RWPE2 (cell line): ENCODE results near the gene MRPS18A.

ENCODE experiments used
- ATAC-seq: fragments of 200-7000 bp; cut with Tn5 transposase; 3 replicates; pipeline ENCODE4 v1.9.1; 2021; ENCODE audit warnings: low read depth
- DNase-seq: peaks from one replicate; pipeline ENCODE4 v3.0.0-alpha.2; 2020; ENCODE audit warnings: low spot score
- H3K27ac ChIP-seq: fragments of 450-650 bp; 2 replicates; pipeline ENCODE4 v1.5.1; 2017; ENCODE audit warnings: mild to moderate bottlenecking; ENCODE audit not compliant: poor library complexity, severe bottlenecking
- H3K27me3 ChIP-seq: fragments of 250-450 bp; sonication (Bioruptor Pico); 2 replicates; pipeline ENCODE4 v1.5.1; 2021; ENCODE audit warnings: mild to moderate bottlenecking, moderate library complexity; ENCODE audit not compliant: insufficient read depth, poor library complexity, severe bottlenecking
- H3K36me3 ChIP-seq: fragments of 250-450 bp; sonication (Bioruptor Pico); 2 replicates; pipeline ENCODE4 v1.5.1; 2020; ENCODE audit warnings: low read depth, mild to moderate bottlenecking, moderate library complexity
- H3K4me1 ChIP-seq: fragments of 250-450 bp; sonication (Bioruptor Pico); 2 replicates; pipeline ENCODE4 v1.5.1; 2021; ENCODE audit warnings: mild to moderate bottlenecking, moderate library complexity; ENCODE audit not compliant: insufficient read depth, poor library complexity, severe bottlenecking
- H3K4me3 ChIP-seq: fragments of 250-450 bp; sonication (Bioruptor Pico); 2 replicates; pipeline ENCODE4 v1.5.1; 2021; ENCODE audit warnings: mild to moderate bottlenecking, moderate library complexity; ENCODE audit not compliant: severe bottlenecking
- H3K9me3 ChIP-seq: fragments of 250-450 bp; sonication (Bioruptor Pico); 2 replicates; pipeline ENCODE4 v1.5.1; 2021; ENCODE audit warnings: mild to moderate bottlenecking, moderate library complexity; ENCODE audit not compliant: severe bottlenecking
- TF ChIP-seq, protein P1 (sequence below): fragments of 450-650 bp; IDR thresholded peaks from one replicate; pipeline ENCODE4 v1.5.1; 2017; ENCODE audit warnings: mild to moderate bottlenecking, moderate library complexity; ENCODE audit not compliant: poor library complexity, severe bottlenecking

MRPS18A gene

GRCh38 chr6:43695215-43695966, 7.8 kb upstream of the MRPS18A start:
- no peak overlapping the region for H3K27ac ChIP-seq

GRCh38 chr6:43689421-43689820, 1.8 kb upstream of the MRPS18A start:
- Histone ChIP-seq H3K9me3 (no peaks in the 10 kb centered on the region), H3K4me3 (no peak overlapping the region)
- no peak for DNase-seq

More at GRCh38 chr6:43695215-43695966, 7.8 kb upstream of the MRPS18A start:
- TF ChIP-seq, protein P1, sequence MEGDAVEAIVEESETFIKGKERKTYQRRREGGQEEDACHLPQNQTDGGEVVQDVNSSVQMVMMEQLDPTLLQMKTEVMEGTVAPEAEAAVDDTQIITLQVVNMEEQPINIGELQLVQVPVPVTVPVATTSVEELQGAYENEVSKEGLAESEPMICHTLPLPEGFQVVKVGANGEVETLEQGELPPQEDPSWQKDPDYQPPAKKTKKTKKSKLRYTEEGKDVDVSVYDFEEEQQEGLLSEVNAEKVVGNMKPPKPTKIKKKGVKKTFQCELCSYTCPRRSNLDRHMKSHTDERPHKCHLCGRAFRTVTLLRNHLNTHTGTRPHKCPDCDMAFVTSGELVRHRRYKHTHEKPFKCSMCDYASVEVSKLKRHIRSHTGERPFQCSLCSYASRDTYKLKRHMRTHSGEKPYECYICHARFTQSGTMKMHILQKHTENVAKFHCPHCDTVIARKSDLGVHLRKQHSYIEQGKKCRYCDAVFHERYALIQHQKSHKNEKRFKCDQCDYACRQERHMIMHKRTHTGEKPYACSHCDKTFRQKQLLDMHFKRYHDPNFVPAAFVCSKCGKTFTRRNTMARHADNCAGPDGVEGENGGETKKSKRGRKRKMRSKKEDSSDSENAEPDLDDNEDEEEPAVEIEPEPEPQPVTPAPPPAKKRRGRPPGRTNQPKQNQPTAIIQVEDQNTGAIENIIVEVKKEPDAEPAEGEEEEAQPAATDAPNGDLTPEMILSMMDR: no peak
- ATAC-seq (no peak; the same call in 2 of the 3 replicates), DNase-seq (no peak)
- no peaks in the 10 kb centered on the region for H3K27me3 ChIP-seq
- peaks cover 10% of the 10 kb centered on the region for H3K4me1 ChIP-seq
- no peaks in the 10 kb centered on the region for H3K36me3 ChIP-seq
- H3K4me3 ChIP-seq: no peak overlapping the region
- no peaks in the 10 kb centered on the region for H3K9me3 ChIP-seq

GRCh38 chr6:43687079-43687436, 533 bp downstream of the MRPS18A start:
- Histone ChIP-seq H3K4me3 (peak overlapping the region; percentile 86), H3K4me1 (peaks cover 12% of the 10 kb centered on the region), H3K27me3 (no peaks in the 10 kb centered on the region), H3K9me3 (no peaks in the 10 kb centered on the region), H3K36me3 (peaks cover 16% of the 10 kb centered on the region; the same call in 1 of the 2 replicates), H3K27ac (peak overlapping the region; percentile 57)
- DNase-seq (no peak), ATAC-seq (no peak)
- TF ChIP-seq, protein P1: no peak

More at GRCh38 chr6:43689421-43689820, 1.8 kb upstream of the MRPS18A start:
- H3K36me3 ChIP-seq: peaks cover 16% of the 10 kb centered on the region; the same call in 1 of the 2 replicates
- H3K27ac ChIP-seq: no peak overlapping the region
- peaks cover 12% of the 10 kb centered on the region for H3K4me1 ChIP-seq
- no peak for ATAC-seq
- no peaks in the 10 kb centered on the region for H3K27me3 ChIP-seq
- TF ChIP-seq, protein P1: no peak

DNA sequence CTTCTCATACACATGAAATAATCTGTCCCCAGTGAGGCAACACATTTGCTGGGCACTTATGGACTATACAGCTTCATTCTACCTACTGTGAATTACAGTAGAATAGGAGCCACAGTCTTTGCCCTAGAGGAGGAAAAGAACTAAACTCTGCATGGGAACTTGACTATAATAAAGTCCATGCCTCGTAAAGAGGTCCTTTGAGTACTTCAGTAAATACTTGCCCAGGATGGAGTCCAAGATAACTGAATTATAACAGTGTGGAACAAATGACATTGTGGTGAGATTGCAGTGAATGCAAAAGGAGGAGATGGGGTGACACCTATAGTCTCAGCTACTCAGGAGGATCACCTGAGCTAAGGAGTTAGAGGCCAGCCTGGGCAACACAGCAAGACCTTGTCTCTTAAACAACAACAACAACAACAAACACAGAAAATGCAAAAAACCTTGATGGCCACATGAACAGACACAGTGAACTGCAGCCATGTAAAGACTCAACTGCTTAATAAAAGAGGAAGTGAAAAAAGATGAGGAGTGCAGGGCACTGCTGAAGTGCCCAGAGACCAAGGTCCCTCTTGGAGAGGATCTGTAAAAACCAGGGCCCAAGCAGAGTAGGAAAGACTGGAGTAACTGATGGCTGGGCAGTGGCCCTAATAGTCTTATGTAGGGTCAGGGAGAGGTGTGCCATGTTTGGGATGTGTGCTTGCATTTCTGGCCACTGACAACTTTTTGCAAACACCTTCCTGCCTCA, 3.7 kb downstream of the MRPS18A start:
- Histone ChIP-seq H3K4me3 (no peak overlapping the region), H3K4me1 (peaks cover 12% of the 10 kb centered on the region), H3K9me3 (no peaks in the 10 kb centered on the region), H3K27ac (no peak overlapping the region), H3K36me3 (peaks cover 44% of the 10 kb centered on the region), H3K27me3 (no peaks in the 10 kb centered on the region)
- DNase-seq (no peak), ATAC-seq (no peak)
- TF ChIP-seq, protein P1: no peak
